Loucy (cell line): ENCODE data around the gene LY6G6D.

Source experiments
- EZH2phosphoT487 ChIP-seq: fragments of 200-600 bp; IDR thresholded peaks from 2 replicates; pipeline ENCODE4 v1.6.1; 2018; ENCODE audit warnings: antibody characterized with exemption, mild to moderate bottlenecking, moderate library complexity, borderline replicate concordance
- TF ChIP-seq, protein P1 (sequence below): fragments of 200-600 bp; sonication (generic); conservative IDR thresholded peaks from 2 replicates; pipeline ENCODE4 v1.5.1; 2014; ENCODE audit warnings: mild to moderate bottlenecking, antibody characterized with exemption, low read length

DNA sequence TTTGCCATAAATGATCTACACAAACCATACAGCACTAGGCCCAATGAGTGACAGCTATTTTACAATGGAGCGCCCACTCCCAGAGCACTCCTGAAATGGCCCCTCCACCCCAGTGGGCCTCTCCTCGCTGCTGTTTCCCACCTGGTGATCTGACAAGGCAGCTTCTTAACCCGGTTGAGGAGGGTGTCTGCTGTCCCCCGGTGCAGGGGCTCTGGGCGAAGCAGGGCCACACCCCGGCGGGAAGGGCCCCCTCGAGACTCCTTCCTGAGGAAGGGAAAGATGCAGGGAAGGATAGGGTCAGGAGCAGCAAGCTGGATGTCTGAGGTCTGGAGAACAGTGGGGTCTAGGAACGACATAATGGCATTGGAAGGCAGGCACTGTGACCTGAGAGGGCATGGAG lies 22.3 kb upstream of the LY6G6D start:
- TF ChIP-seq, protein P1, sequence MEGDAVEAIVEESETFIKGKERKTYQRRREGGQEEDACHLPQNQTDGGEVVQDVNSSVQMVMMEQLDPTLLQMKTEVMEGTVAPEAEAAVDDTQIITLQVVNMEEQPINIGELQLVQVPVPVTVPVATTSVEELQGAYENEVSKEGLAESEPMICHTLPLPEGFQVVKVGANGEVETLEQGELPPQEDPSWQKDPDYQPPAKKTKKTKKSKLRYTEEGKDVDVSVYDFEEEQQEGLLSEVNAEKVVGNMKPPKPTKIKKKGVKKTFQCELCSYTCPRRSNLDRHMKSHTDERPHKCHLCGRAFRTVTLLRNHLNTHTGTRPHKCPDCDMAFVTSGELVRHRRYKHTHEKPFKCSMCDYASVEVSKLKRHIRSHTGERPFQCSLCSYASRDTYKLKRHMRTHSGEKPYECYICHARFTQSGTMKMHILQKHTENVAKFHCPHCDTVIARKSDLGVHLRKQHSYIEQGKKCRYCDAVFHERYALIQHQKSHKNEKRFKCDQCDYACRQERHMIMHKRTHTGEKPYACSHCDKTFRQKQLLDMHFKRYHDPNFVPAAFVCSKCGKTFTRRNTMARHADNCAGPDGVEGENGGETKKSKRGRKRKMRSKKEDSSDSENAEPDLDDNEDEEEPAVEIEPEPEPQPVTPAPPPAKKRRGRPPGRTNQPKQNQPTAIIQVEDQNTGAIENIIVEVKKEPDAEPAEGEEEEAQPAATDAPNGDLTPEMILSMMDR: no peak
- no peak for TF ChIP-seq EZH2phosphoT487
